VCaP (cell line): ENCODE data around the gene RUNX1.

Source experiments
- H3K27ac ChIP-seq: fragments of 450-650 bp; 2 replicates; pipeline ENCODE4 v1.5.1; 2017
- TF ChIP-seq, protein P1 (sequence below): fragments of 450-650 bp; conservative IDR thresholded peaks from 2 replicates; pipeline ENCODE4 v1.5.1; 2017; ENCODE audit warnings: mild to moderate bottlenecking, moderate library complexity

The RUNX1 gene

DNA sequence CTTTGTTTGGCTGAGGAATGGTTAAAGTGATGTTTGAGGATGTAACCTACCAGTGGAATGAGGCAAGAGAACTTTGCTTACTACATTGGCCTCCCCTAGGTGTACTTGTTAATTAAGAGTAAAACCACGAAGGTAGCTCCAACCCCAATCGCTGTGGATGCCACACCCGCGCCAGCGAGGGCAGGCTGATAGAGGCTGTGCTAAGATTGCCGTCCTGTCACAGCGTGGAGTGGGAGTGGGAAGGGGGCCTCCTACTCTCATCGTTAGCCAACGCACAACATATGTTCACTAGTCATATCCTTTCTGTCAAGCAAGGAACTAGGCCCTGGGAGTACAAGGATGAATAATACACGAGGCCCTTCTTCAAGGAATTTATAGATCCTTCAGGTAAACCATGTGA, 99.6 kb downstream of the RUNX1 start:
- TF ChIP-seq, protein P1, sequence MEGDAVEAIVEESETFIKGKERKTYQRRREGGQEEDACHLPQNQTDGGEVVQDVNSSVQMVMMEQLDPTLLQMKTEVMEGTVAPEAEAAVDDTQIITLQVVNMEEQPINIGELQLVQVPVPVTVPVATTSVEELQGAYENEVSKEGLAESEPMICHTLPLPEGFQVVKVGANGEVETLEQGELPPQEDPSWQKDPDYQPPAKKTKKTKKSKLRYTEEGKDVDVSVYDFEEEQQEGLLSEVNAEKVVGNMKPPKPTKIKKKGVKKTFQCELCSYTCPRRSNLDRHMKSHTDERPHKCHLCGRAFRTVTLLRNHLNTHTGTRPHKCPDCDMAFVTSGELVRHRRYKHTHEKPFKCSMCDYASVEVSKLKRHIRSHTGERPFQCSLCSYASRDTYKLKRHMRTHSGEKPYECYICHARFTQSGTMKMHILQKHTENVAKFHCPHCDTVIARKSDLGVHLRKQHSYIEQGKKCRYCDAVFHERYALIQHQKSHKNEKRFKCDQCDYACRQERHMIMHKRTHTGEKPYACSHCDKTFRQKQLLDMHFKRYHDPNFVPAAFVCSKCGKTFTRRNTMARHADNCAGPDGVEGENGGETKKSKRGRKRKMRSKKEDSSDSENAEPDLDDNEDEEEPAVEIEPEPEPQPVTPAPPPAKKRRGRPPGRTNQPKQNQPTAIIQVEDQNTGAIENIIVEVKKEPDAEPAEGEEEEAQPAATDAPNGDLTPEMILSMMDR = no peak
- H3K27ac ChIP-seq = no peak overlapping the region

DNA sequence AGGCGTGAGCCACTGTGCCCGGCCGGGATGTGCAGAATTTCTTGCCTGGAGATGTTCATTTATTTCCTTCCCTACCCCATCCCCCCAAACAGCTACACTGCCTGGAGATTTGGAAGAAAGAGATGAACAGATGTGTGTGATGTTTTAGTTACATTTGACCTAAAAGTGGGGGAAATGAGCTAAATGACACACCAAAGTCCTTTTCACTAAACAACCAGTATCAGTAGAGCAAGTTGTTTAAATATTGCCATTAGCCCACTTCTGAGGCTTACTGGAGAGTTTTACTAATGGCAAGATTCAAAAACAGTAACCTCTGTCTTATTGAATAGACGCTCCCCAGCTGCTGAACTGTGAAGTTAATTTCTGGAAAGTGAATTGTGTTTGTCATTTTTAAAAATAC, 100.1 kb downstream of the RUNX1 start:
- no peak overlapping the region for H3K27ac ChIP-seq
- TF ChIP-seq, protein P1 = no peak

DNA sequence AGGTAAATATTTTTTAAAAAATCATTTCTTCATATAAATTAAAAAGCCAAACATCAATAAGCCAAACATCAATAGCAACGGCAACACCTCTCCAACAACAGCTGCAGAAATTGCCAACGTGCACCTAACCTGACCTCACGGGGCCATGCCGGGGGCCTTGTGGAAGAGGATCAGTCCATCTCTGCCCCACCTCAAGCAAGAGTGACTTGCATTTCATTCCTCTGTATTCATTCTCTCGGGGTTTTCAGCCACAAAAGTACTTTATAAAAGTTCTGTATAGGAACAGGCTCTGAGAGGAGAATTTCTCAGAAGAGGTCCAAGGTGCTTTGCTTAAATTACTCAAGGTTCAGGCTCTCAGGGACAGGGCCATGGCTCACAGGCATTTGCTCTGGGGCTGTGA, 100.9 kb downstream of the RUNX1 start:
- H3K27ac ChIP-seq = no peak overlapping the region
- TF ChIP-seq, protein P1 = no peak

DNA sequence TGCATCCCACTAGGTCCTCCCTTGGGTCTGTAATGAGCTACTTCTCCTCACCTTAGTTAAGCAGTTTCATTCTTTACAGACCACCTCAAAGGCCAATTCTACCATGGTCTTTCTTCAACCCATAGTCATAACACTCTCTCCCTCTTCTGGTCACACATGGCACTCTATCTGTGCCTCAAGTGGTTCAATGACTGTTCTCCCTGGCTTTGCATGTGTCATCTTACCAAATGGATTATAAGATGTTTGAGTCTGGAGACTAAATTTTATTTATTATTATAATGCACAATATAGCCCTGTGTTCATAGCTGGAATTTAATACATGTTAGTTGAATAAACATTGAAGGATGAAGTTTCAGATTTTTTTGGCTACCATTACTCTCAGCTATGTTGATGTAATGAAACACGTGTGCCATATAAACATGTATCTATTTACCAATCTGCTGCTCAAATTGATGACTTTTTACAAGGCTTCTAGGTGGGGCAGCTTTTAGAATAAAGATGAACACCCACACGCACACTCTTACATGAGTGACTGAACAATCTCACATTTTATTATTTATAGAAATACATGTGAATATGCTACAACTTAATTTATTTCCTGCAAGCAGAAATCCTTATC, 102.1 kb downstream of the RUNX1 start:
- 0 out of 2 replicates have a peak overlapping the region, but pooled peaks have one; percentile 14 for H3K27ac ChIP-seq
- TF ChIP-seq, protein P1 = no peak

DNA sequence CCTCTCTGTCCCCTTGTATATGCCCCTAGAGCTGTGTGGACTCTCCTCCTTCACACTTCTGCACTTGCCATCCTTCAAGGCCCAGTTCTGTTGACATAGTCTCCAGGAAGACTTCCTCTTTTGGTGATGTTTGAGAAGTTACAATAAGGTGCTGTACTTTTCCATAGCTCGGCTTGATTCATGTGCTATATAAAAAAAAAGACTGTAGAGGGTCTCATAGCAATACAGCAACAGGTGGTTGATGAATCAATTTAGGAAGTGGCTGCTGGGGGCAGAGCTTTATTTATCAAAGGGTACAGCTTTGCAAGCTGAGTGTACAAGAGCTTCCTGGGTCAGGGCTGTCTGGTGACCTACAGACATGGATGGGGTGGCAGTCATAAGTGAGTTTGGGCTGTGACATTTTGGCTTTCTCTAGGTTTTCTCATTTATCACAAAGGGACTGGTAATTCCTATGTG, 102.7 kb downstream of the RUNX1 start:
- TF ChIP-seq, protein P1 = no peak
- no peak overlapping the region for H3K27ac ChIP-seq

DNA sequence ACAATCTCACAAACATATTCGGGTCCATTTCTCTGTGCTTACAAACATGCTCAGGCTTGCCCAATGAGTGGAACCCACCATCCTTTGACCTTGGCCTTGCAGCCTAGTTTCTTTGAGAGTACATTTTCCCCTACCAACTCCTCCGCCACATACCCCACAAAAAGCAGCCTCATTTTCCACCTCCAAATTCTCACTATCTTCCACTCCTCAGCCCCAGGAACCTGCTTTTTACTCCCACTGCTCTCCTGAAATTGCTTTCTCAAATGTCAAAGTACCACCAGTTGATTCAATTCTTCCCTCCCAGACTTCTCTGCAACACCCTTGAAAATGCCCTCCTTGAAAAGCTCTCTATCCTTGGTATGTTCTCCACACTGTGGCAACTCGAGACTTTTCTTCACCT, 103.8 kb downstream of the RUNX1 start:
- H3K27ac ChIP-seq = peak overlapping the region; percentile 24; the same call in 1 of the 2 replicates
- TF ChIP-seq, protein P1 = no peak

DNA sequence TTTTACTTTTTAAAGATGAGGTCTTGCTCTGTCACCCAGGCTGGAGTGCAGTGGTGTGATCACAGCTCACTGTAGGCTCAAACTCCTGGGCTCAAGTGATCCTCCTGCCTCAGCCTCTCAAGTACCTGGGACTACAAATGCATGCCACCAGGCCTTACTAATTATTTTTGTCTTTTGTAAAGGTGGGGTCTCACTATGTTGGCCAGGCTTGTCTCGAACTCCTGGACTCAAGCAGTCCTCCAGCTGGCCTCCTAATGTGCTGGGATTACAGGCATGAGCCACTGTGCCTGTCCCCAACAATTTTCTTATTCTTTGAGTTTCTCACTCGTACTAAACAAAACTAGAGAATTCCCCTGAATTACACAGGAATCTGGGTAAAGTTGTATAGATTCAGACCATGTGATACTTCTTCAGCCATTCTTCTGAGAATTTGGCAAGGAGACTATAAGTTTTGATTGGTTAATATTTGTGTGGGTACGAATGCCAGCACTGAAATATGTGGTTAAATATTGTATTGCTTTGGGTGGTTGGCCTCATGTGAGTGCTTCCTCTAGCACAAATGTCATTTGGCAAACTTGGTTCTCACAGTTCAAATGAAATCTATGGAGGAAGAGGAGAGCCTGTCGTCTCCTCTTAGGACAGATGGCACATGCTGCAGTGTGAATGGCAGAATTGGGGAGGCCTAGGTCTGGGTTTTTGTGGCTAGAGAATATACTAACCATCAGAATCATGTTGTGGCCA, 104.9 kb downstream of the RUNX1 start:
- TF ChIP-seq, protein P1 = no peak
- peak overlapping the region; percentile 24 for H3K27ac ChIP-seq
